Tongue (tissue), 2 donors: Measurements from ENCODE around the gene BBLN. TPM values are rescaled to one million over a fixed set of nuclear protein-coding genes. Genes with fewer than 3 reads are reported as not detected.
A peak's percentile ranks its signal among the peaks of the same experiment; 100 is the strongest.
"Not testable (repeated sequence)": the region's sequence is repeated elsewhere in the genome, so short reads cannot be mapped to it uniquely, and the experiment has no call there.

Experiments used
- DNase-seq: peaks from one replicate; pipeline ENCODE4 v3.0.0-alpha.2; 2015
- total RNA-seq: library from RNA; depleted of rRNA; stranded (reverse); fragments of >200 nt; gene quantifications from one replicate; pipeline ENCODE4 v1.2.3, GENCODE V29; 2014

BBLN gene
- total RNA-seq, 1 donor from 2014 or later: 34.5 TPM

- peak; percentile 66 for DNase-seq
Measured at GRCh38 chr9:128124873-128125579, 35.0 kb upstream of the BBLN start.

- no peak for DNase-seq
Measured at GRCh38 chr9:128125580-128126354, 34.3 kb upstream of the BBLN start.

GRCh38 chr9:128127568-128127989 lies 32.5 kb upstream of the BBLN start, which contains the start of gene PTGES2:
TSS of gene PTGES2 (minus strand) at chr9:128127729. CDS start at chr9:128127717, 12 bp downstream.
- peak; percentile 94 for DNase-seq

DNA sequence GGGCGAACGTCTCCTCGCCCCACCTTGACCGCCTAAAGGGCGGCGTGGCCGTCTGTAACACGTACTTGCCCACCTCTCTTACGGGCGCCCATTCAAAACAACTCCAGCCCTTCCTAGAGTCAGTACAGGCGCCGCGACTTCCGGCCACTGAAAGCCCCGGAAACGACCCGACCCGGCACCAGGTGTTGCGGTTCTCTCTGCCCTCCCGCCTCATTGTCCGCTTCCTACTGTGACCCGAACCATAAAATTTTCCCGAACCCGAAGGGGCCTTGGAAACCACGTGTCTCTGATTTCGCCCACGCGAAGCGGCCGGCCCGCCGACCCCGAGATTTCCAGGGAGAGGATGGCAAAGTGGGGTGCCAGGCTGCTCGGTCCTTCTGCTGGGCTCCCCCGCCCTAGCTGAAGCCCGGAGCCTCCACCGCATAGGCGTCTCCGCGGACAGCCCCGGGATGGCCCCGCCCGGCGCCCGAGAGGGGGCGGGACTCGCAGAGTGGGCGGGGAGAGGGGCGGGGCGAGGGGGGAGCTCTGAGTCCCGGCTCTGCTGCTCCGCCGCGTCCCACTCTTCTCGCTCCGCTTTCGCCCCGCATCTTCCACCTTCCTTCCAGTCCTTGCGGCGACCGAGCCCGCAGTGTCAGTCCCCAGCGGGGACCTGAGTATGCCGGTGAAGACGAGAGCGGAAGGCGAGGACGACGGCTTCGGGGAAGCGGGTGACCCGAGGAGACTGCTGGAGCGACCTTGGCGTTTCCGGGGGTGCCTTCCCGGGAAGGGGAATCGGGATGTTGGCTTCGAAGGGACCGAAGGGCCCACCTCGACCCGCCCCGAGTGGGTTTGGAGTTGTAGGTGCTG lies 31.9 kb upstream of the BBLN start:
- DNase-seq: peak; percentile 97

DNA sequence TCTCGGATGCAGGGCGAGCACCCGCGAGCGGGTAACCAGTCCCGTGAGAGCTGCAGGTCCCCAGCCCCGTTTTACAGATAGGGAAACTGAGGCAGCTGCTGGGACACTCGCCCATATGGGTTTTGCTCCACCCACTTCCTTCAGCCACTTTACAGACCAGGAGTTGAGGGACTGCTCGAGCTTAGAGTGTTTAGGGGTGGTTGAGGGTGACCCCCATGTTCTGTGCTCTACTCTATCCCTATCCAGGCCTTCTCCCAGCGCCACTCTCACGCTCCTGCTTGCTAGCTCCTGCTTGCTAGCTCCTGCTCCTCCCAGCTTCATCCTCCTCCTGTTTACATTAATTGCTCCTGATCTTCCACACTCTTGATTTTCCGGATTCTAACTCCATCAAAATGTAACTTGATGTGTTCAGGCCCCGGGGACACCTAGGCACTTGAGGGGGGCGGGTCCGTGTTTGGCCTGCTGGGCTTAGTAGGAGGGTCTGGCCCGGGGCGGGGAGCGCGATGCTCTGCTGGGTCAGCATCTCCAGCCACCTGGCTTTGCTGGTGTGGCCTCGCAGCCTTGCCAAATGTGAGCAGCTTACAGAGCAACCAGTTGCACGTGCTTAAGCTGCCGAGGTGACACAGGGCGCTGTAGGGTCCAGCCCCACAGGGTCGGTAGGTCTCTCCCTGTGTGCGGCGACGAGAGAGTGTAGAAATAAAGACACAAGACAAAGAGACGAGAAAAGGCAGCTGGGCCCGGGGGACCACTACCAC lies 31.1 kb upstream of the BBLN start:
- DNase-seq: no peak

DNA sequence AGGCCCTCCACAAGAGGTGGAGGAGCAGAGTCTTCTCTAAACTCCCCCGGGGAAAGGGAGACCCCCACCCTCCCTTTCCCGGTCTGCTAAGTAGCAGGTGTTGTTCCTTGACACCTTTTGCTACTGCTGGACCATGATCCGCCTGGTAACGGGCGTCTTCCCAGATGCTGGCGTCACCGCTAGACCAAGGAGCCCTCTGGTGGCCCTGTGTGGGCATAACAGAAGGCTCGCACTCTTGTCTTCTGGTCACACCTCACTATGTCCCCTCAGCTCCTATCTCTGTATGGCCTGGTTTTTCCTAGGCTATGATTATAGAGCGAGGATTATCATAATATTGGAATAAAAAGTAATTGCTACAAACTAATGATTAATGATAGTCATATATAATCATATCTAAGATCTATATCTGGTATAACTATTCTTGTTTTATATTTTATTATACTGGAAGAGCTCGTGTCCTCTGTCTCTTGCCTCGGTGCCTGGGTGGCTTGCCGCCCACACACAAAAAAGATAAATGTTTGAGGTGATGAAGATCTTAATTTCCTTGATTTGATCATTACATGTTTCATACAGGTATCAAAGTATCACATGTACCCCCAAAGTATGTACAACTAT lies 30.0 kb upstream of the BBLN start:
- not testable (repeated sequence) for DNase-seq

DNA sequence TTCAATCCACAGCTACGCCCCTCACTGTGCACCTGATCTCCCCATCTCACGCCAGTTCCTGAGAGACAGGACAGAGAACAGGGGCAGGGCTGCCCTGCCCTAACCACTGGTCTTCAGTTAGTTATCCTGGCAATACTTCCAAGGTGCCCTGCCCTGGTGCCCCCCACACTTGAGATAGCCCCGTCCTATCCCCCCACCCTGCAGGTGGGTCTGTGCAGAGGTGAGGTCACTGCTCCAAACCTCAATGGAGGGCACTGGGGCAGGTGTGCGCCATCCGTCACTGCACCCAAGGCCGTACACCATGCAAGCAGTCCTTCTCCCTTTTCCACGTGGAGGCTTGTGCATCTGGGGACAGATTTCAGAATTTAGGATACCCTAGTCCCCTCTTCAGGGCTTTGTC lies 29.4 kb upstream of the BBLN start:
- not testable (repeated sequence) for DNase-seq

DNA sequence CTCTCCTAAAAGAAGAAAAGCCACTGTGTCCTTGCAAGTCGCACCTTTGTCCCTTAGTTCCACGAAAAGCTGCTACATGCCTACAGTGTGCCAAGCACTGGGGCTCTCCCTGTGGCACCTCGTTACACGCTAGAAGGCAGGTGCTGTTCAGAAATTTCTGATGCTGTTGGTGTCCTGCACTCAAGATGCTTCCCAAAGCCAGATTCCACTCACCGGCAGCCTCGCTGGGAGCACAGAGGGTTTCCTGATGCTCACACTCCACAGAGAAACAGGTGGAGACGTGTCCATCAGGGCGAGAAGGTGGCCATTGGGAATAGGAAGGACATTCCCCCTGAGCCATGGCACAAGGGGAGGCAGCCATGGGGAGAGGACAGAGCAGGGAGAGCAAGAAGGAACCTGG lies 28.7 kb upstream of the BBLN start:
- DNase-seq: not testable (repeated sequence)

GRCh38 chr9:128132139-128132538 lies 27.9 kb upstream of the BBLN start:
- peak; percentile 61 for DNase-seq

DNA sequence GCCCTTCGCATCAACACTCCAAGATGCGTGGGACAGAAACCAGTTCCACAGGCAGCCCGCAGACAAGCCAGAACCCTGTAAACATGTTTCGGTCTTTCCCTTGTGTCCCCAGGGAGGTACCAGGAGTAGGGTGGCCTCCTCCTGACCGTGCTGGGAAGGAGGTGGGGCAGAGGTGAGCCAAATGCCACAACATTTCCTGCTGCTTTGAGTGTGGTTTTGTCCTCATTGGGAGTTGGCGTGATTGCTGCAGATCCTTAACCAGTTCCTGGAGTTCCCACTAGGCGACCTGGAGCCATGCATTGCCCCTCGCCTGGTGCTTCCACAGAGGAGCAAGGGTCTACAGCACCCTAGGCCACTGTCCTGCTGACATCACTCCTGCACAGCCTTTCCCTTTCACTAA lies 24.5 kb upstream of the BBLN start:
- DNase-seq: not testable (repeated sequence)

DNA sequence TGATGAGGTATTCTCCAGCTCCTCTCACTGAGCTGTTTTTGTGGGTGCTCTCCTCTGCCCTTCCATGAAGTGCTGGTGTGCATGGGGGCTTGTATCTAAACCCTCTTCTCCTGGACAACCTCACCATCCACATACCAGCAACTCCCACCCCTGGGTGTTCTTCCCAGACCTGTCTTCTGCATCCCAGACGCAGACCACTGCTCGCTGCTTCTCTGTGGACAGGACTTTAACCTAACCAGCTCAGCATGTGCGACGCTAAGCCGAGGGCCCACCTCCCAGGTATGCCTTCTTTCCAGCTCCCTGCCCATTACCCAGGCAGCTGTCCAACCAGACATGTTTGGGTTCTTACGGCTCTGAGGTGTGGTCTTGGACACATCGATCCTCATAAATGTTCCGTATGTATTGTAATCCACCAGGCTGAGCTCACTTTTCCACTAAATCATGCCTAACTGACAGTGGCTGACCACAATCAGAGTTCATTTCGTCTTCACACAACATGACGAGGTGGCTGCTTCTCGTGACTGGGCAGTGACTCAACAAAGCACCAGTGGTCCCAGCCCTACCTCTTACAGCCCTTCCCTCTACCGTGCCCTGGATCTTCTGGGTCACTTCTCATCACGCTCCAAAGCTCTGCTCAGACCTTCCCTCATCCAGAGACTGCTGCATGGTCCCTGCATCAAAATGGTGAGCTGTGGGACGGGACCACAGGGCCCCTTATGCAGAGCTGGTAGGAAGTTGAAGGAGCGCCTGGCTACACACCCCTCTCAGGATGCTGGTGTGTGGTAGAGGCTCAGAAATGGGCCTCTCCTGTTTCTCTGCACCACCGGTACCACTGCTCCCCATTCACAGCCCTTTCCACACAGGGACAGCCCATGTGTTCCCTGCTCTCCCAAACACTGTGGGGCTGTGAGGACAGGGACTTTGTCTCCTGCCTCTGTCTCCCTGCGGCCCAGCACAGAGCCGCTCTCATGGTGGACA lies 23.0 kb upstream of the BBLN start:
- DNase-seq: no peak

DNA sequence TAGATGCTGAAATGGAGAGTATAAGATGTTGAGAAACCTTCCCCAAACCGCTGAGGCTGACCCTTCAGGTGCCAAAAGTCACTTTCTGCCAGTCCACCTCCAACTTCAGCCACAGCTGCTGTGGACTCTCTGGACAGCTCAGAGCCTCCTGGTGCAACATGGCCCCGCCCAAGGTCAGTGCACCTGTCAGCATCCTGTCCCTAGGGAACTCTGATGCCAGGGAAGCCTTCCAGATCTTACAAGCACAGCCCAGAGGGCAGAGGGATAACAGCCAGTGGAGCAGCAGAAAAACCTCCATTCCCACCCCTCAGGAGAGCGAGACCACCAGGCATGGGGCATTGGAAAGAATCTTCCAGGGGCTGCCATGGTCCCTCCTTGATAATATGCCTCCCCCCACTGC lies 22.1 kb upstream of the BBLN start:
- no peak for DNase-seq

DNA sequence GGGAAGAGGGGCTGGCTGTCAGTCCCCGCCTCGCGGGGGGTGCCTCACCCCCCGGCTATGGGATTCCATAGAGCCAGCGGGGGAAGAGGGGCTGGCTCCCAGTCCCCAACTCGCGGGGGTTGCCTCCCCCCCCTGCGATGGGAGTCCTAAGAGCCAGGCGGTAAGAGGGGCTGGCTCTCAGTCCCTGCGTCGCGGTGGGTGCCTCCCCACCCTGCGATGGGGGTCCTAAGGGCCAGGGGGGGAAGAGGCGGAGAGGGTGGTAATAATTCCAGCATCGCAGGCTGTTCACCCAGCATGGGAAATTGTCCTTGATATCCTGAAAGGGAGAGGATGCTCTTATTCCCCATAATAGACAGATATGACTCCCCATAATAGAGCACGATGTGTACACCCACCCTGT lies 20.4 kb upstream of the BBLN start:
- no peak for DNase-seq

DNA sequence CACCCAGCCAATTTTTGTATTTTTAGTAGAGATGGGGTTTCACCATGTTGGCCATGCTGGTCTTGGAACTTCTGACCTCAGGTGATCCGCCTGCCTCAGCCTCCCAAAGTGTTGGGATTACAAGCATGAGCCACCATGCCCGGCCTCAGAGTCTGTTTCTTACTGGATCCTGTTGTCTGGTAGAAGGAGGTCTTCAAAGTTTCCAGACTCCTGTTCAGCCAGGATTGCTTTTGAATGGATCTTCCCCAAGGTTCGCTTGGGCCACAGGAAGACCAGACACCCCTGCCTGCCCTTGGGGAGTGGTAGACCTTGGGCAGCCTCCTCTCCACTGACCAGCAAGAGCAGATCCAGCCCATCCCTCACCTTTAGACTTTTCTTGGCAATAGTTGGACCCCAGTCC lies 18.5 kb upstream of the BBLN start:
- no peak for DNase-seq

DNA sequence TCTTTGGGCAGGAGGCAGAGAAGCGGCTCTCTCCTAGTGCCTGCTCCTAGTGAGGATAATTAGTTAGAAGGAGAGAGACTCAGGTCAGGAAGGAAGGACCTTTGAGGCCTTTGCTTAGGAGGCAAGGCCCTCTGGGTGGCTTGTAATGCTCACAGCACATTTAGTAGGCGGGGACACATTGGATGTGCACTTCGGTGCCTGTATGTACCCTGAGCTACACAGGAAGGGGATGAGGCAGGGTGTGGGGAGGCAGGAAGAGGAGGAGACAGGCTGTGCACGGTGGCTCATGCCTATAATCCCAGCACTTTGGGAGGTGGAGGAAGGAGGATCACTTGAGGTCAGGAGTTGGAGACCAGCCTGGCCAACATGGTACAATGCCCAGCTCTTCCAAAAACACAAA lies 18.0 kb upstream of the BBLN start:
- DNase-seq: no peak

DNA sequence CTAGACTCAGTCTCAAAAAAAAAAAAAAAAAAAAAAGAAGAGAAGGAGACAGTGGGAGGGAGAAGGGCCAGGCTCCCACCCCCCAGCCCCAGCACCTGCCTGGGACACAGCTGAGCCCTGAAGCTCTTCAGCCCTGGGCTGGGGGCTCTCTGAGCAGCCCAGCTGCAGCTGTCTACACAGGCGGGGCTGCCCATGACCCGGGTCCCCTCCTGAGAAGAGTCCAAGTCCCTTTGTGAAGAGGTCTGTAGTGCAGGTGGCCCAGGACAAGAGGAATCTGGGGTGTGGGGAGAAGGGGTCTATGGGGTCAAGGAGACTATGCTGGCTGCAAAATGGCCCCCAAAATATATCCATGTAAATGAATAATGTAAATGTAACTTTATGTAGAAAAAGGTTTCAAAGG lies 17.5 kb upstream of the BBLN start:
- peak; percentile 44 for DNase-seq

GRCh38 chr9:128143525-128144238 lies 16.4 kb upstream of the BBLN start:
- DNase-seq: no peak

- DNase-seq: no peak
Measured at GRCh38 chr9:128144239-128145181, 15.6 kb upstream of the BBLN start.
